ENCODE data around the gene PDIK1L.
A peak's percentile ranks its signal among the peaks of the same experiment; 100 is the strongest.

The PDIK1L gene

GRCh38 chr1:26158271-26158907 lies 46.8 kb downstream of the PDIK1L start:
- no peak for DNase-seq

GRCh38 chr1:26158908-26159742 lies 47.5 kb downstream of the PDIK1L start, which contains the start of gene FAM110D:
Gene FAM110D (plus strand): TSS chr1:26159079. CDS start chr1:26161292, 2,213 bp downstream.
- DNase-seq, result no peak

- no peak for DNase-seq
These were observed 48.1 kb downstream of the PDIK1L start for GRCh38 chr1:26159743-26160039.

GRCh38 chr1:26160527-26161414 lies 49.1 kb downstream of the PDIK1L start:
- DNase-seq, result no peak

- DNase-seq, result peak; percentile 27
These were observed 50.0 kb downstream of the PDIK1L start for GRCh38 chr1:26161415-26162219.

- DNase-seq, result no peak
These were observed 50.6 kb downstream of the PDIK1L start for GRCh38 chr1:26162220-26162709.

GRCh38 chr1:26163684-26164035 lies 52.0 kb downstream of the PDIK1L start:
- DNase-seq, result no peak

GRCh38 chr1:26164036-26164860 lies 52.6 kb downstream of the PDIK1L start:
- DNase-seq, result peak; percentile 50

GRCh38 chr1:26164861-26165842 lies 53.5 kb downstream of the PDIK1L start:
- DNase-seq, result no peak

- no peak for DNase-seq
These were observed 55.2 kb downstream of the PDIK1L start for GRCh38 chr1:26166719-26167281.

- no peak for DNase-seq
These were observed 57.0 kb downstream of the PDIK1L start, which contains the start of gene C1orf232 for GRCh38 chr1:26168410-26169197. Gene C1orf232 (minus strand): TSS chr1:26168963. CDS start chr1:26168499, 464 bp downstream.

GRCh38 chr1:26169198-26169554 lies 57.6 kb downstream of the PDIK1L start:
- no peak for DNase-seq

- peak; percentile 76 for DNase-seq
These were observed 58.2 kb downstream of the PDIK1L start, which contains the start of gene ZNF593 for GRCh38 chr1:26169669-26170471. Gene ZNF593 (plus strand): TSS chr1:26169908. CDS start chr1:26169984, 76 bp downstream.

- no peak for DNase-seq
These were observed 58.8 kb downstream of the PDIK1L start for GRCh38 chr1:26170472-26170821.

GRCh38 chr1:26171084-26172072 lies 59.8 kb downstream of the PDIK1L start, which contains the start of gene ZNF593OS:
Gene ZNF593OS (minus strand): TSS chr1:26171832. CDS start chr1:26171661, 171 bp downstream.
- no peak for DNase-seq

Measured in activated CD4-positive, alpha-beta T cell treated with anti-CD3 and anti-CD28 coated beads, Interleukin-2, amount 50 U/mL, for 1 hour (primary cell).